ENCODE results near the gene PCNP. TPM values are rescaled to one million over a fixed set of nuclear protein-coding genes. Genes with fewer than 3 reads are reported as not detected.

Gene PCNP
- total and polyA plus RNA-seq, 9 of the 15 experiments (the other 6 are each of a cell fraction or from before 2014, with no cell fraction given) = 54.3 to 170 (median 150) TPM

GRCh38 chr3:101631098-101631796 lies 57.3 kb downstream of the PCNP start:
- ChIA-PET CTCF (ENCODE audit: low intra/inter-chr PET ratio) (no interaction called here), POLR2A (interaction anchor here (1.1 to 1.8 kb wide), 3 partner anchors 9 to 46 kb away, joined by 5 to 8 read pairs (median 5); partner anchors contain the start of gene ZBTB11)
- no peaks in the 10 kb centered on the region for H4K20me1 ChIP-seq (replicated peaks; ENCODE audit: control insufficient read depth, insufficient read depth, low read length)
- peak overlapping the region; percentile 63 for H3K4me3 ChIP-seq
- no TSS peak for BruUV-seq (replicated peaks)
- no peak overlapping the region for H2AFZ ChIP-seq (ENCODE audit: low read depth, low read length)
- FAIRE-seq (no peak), ATAC-seq (peak; percentile 12), DNase-seq (ENCODE audit: extremely low read depth in 1 of 4, low spot score in 3 of 4) (no peak)
- no peak for TF ChIP-seq SP2 (IDR thresholded peaks at IDR 0.05; ENCODE audit: extremely low read depth, low read depth, low read length, poor library complexity, severe bottlenecking)
- TF ChIP-seq ZBTB40 (IDR thresholded peaks at IDR 0.05) = 0 out of 2 replicates have a peak, but pooled peaks have one; percentile 18
- TF ChIP-seq ZBTB40 (CRISPR knock-in tag; IDR thresholded peaks at IDR 0.05) = no peak
- TF ChIP-seq ATF1 (CRISPR knock-in tag; IDR thresholded peaks at IDR 0.05) = no peak
- TF ChIP-seq ATF1 (tag; IDR thresholded peaks at IDR 0.05) = 0 out of 2 replicates have a peak, but pooled peaks have one; percentile 2
- TF ChIP-seq ZEB2 (IDR thresholded peaks at IDR 0.05) = peak; percentile 95
- no peak for TF ChIP-seq HBP1 (CRISPR knock-in tag; IDR thresholded peaks at IDR 0.05)
- no peaks in the 10 kb centered on the region for H3K27me3 ChIP-seq (ENCODE audit: control insufficient read depth in 2 of 2, insufficient read depth in 2 of 2, low read length in 2 of 2)
- peak overlapping the region; percentile 64 to 67; a peak in 3 of 4 replicates for H3K9ac ChIP-seq (ENCODE audit: insufficient read depth in 1 of 2, low read depth in 2 of 2, low read length in 2 of 2)
- no peaks in the 10 kb centered on the region for H3K9me1 ChIP-seq (ENCODE audit: control insufficient read depth, insufficient read depth, low read length)
- H3K27ac ChIP-seq (ENCODE audit: extremely low read depth, low read depth, low read length) = peak overlapping the region; percentile 42
- H3K36me3 ChIP-seq (ENCODE audit: control insufficient read depth, insufficient read depth, low read length) = peaks cover 66% of the 10 kb centered on the region
- intact Hi-C loops (cut with micrococcal nuclease) = loop anchor here (10.0 kb wide), 1 partner anchor 256 kb away; no protein-coding TSS in a partner anchor
- H3K4me1 ChIP-seq (replicated peaks in 1 of 2; ENCODE audit: control insufficient read depth in 2 of 2, insufficient read depth in 2 of 2, low read length in 2 of 2) = peaks cover 12% of the 10 kb centered on the region in 2 experiments; a peak in 3 of 5 replicates
- H3K9me3 ChIP-seq (replicated peaks; ENCODE audit: control insufficient read depth, insufficient read depth, low read depth, low read length) = no peaks in the 10 kb centered on the region
- WGBS (ENCODE audit: insufficient coverage, low coverage, missing lambda C conversion rate) = 71% methylated on average over 1 of the region's 1 CpG
- in situ Hi-C loops (cut with MboI) = no loop called here
- H3K79me2 ChIP-seq (ENCODE audit: control insufficient read depth, insufficient read depth, low read length) = peaks cover 100% of the 10 kb centered on the region
- peak overlapping the region; percentile 78 for H3K4me2 ChIP-seq (ENCODE audit: insufficient read depth, low read length)

Data from K562 (cell line).